IPS DF 6.9 (cell line): ENCODE data around the gene EVC.

Experiments
- DNase-seq: peaks from one replicate; pipeline ENCODE4 v3.0.0-alpha.2; 2013; ENCODE audit warnings: low read depth, low spot score
- H3K27ac ChIP-seq: one replicate; pipeline ENCODE4 v1.5.1; 2013; ENCODE audit warnings: low read length, control low read depth
- H3K27me3 ChIP-seq: 2 replicates; pipeline ENCODE4 v1.6.1; 2013; ENCODE audit warnings: mild to moderate bottlenecking, low read length; ENCODE audit not compliant: control insufficient read depth, insufficient read depth
- H3K36me3 ChIP-seq: 2 replicates; pipeline ENCODE4 v1.6.1; 2013; ENCODE audit warnings: low read length; ENCODE audit not compliant: control insufficient read depth, insufficient read depth
- H3K4me1 ChIP-seq: 2 replicates; pipeline ENCODE4 v1.6.1; 2013; ENCODE audit warnings: low read length; ENCODE audit not compliant: control insufficient read depth, insufficient read depth
- H3K4me3 ChIP-seq: 2 replicates; pipeline ENCODE4 v1.5.1; 2013; ENCODE audit warnings: mild to moderate bottlenecking, low read length
- H3K9me3 ChIP-seq: 2 replicates; pipeline ENCODE4 v1.6.1; 2013; ENCODE audit warnings: low read length, inconsistent platforms; ENCODE audit not compliant: control insufficient read depth, insufficient read depth
- WGBS: extraction: QIAGEN DNeasy Blood & Tissue Kit; methylation state at CpG from one replicate; pipeline ENCODE4 v1.1.7; 2013; ENCODE audit warnings: mixed read lengths, missing lambda C conversion rate; ENCODE audit not compliant: insufficient read length, insufficient coverage; 5-methylcytosine and 5-hydroxymethylcytosine counted together

Gene EVC

GRCh38 chr4:5755161-5755560 lies 44.2 kb downstream of the EVC start:
- no peaks in the 10 kb centered on the region for H3K27me3 ChIP-seq
- peaks cover 12% of the 10 kb centered on the region for H3K4me1 ChIP-seq
- DNase-seq = no peak
- WGBS = no CpG with 5 or more reads among the region's 16 CpGs
- no peaks in the 10 kb centered on the region for H3K9me3 ChIP-seq
- H3K36me3 ChIP-seq = peaks cover 14% of the 10 kb centered on the region
- no peak overlapping the region for H3K27ac ChIP-seq
- no peak overlapping the region for H3K4me3 ChIP-seq

GRCh38 chr4:5755679-5756078 lies 44.7 kb downstream of the EVC start:
- H3K27me3 ChIP-seq = no peaks in the 10 kb centered on the region
- WGBS = no CpG with 5 or more reads among the region's 7 CpGs
- no peak overlapping the region for H3K27ac ChIP-seq
- no peaks in the 10 kb centered on the region for H3K9me3 ChIP-seq
- H3K36me3 ChIP-seq = peaks cover 14% of the 10 kb centered on the region
- H3K4me1 ChIP-seq = peaks cover 12% of the 10 kb centered on the region
- no peak for DNase-seq
- H3K4me3 ChIP-seq = no peak overlapping the region

- WGBS = no CpG with 5 or more reads among the region's 9 CpGs
- DNase-seq = no peak
- H3K36me3 ChIP-seq = peaks cover 14% of the 10 kb centered on the region
- H3K9me3 ChIP-seq = no peaks in the 10 kb centered on the region
- no peaks in the 10 kb centered on the region for H3K27me3 ChIP-seq
- no peak overlapping the region for H3K4me3 ChIP-seq
- H3K4me1 ChIP-seq = peaks cover 12% of the 10 kb centered on the region
- H3K27ac ChIP-seq = no peak overlapping the region
Observed at GRCh38 chr4:5756271-5756670, 45.3 kb downstream of the EVC start.

GRCh38 chr4:5757091-5757490 lies 46.1 kb downstream of the EVC start:
- Histone ChIP-seq H3K4me3 (no peak overlapping the region), H3K27me3 (no peaks in the 10 kb centered on the region), H3K9me3 (no peaks in the 10 kb centered on the region), H3K4me1 (peaks cover 6% of the 10 kb centered on the region), H3K27ac (no peak overlapping the region), H3K36me3 (peaks cover 14% of the 10 kb centered on the region)
- no peak for DNase-seq
- WGBS = no CpG with 5 or more reads among the region's 7 CpGs

GRCh38 chr4:5757536-5757935 lies 46.5 kb downstream of the EVC start:
- Histone ChIP-seq H3K27me3 (no peaks in the 10 kb centered on the region), H3K4me3 (no peak overlapping the region), H3K4me1 (peaks cover 6% of the 10 kb centered on the region), H3K27ac (no peak overlapping the region), H3K36me3 (peaks cover 14% of the 10 kb centered on the region), H3K9me3 (no peaks in the 10 kb centered on the region)
- no peak for DNase-seq
- WGBS = no CpG with 5 or more reads among the region's 4 CpGs

- H3K4me1 ChIP-seq = peaks cover 2% of the 10 kb centered on the region
- no peak overlapping the region for H3K27ac ChIP-seq
- H3K27me3 ChIP-seq = no peaks in the 10 kb centered on the region
- no peak for DNase-seq
- peaks cover 14% of the 10 kb centered on the region for H3K36me3 ChIP-seq
- no peaks in the 10 kb centered on the region for H3K9me3 ChIP-seq
- H3K4me3 ChIP-seq = no peak overlapping the region
- WGBS = no CpG with 5 or more reads among the region's 10 CpGs
Observed at GRCh38 chr4:5757954-5758353, 47.0 kb downstream of the EVC start.

- H3K36me3 ChIP-seq = peaks cover 14% of the 10 kb centered on the region
- WGBS = no CpG with 5 or more reads among the region's 7 CpGs
- DNase-seq = no peak
- H3K4me3 ChIP-seq = no peak overlapping the region
- H3K9me3 ChIP-seq = no peaks in the 10 kb centered on the region
- H3K4me1 ChIP-seq = no peaks in the 10 kb centered on the region; the same call in 1 of the 2 replicates
- H3K27me3 ChIP-seq = no peaks in the 10 kb centered on the region
- H3K27ac ChIP-seq = no peak overlapping the region
Observed at GRCh38 chr4:5758741-5759140, 47.7 kb downstream of the EVC start.

- Histone ChIP-seq H3K36me3 (peaks cover 11% of the 10 kb centered on the region), H3K4me3 (no peak overlapping the region), H3K27ac (no peak overlapping the region), H3K27me3 (no peaks in the 10 kb centered on the region), H3K4me1 (no peaks in the 10 kb centered on the region), H3K9me3 (no peaks in the 10 kb centered on the region)
- no peak for DNase-seq
- no CpG with 5 or more reads among the region's 22 CpGs for WGBS
Observed at GRCh38 chr4:5759236-5760075, 48.5 kb downstream of the EVC start.

GRCh38 chr4:5760246-5760645 lies 49.2 kb downstream of the EVC start:
- no peaks in the 10 kb centered on the region for H3K4me1 ChIP-seq
- no peaks in the 10 kb centered on the region for H3K27me3 ChIP-seq
- H3K4me3 ChIP-seq = no peak overlapping the region
- H3K36me3 ChIP-seq = peaks cover 8% of the 10 kb centered on the region
- no CpG with 5 or more reads among the region's 5 CpGs for WGBS
- H3K9me3 ChIP-seq = no peaks in the 10 kb centered on the region
- no peak for DNase-seq
- H3K27ac ChIP-seq = no peak overlapping the region

GRCh38 chr4:5760936-5761480 lies 50.0 kb downstream of the EVC start:
- Histone ChIP-seq H3K36me3 (peaks cover 8% of the 10 kb centered on the region), H3K4me1 (no peaks in the 10 kb centered on the region), H3K9me3 (no peaks in the 10 kb centered on the region), H3K4me3 (no peak overlapping the region), H3K27me3 (no peaks in the 10 kb centered on the region), H3K27ac (no peak overlapping the region)
- no CpG with 5 or more reads among the region's 9 CpGs for WGBS
- DNase-seq = no peak
